Muscle of leg (tissue), 11 donors: ENCODE data around the gene DGKA. TPM values are rescaled to one million over a fixed set of nuclear protein-coding genes. Genes with fewer than 3 reads are reported as not detected.
A peak's percentile ranks its signal among the peaks of the same experiment; 100 is the strongest.
"Not testable (repeated sequence)": the region's sequence is repeated elsewhere in the genome, so short reads cannot be mapped to it uniquely, and the experiment has no call there.

Source experiments
- DNase-seq: peaks from one replicate; pipeline ENCODE4 v3.0.0; 2013
- H3K27ac ChIP-seq: one replicate; pipeline ENCODE4 v1.5.1; 2013; ENCODE audit warnings: mild to moderate bottlenecking, low read length, control low read depth
- H3K27me3 ChIP-seq: one replicate; pipeline ENCODE4 v1.6.1; 2013; ENCODE audit warnings: low read length; ENCODE audit not compliant: control insufficient read depth, insufficient read depth
- H3K36me3 ChIP-seq: one replicate; pipeline ENCODE4 v1.6.1; 2013; ENCODE audit warnings: low read length; ENCODE audit not compliant: control insufficient read depth, insufficient read depth
- H3K4me1 ChIP-seq: one replicate; pipeline ENCODE4 v1.6.1; 2013; ENCODE audit warnings: low read length; ENCODE audit not compliant: control insufficient read depth, insufficient read depth
- H3K4me3 ChIP-seq: one replicate; pipeline ENCODE4 v1.5.1; 2013; ENCODE audit warnings: low read length, control low read depth
- H3K9me3 ChIP-seq: replicated peaks from 2 replicates; pipeline ENCODE4 v1.6.1; 2013; ENCODE audit warnings: low read depth, low read length; ENCODE audit not compliant: control insufficient read depth
- WGBS: methylation state at CpG from one replicate; pipeline ENCODE4 v1.1.5; 2013; ENCODE audit warnings: missing lambda C conversion rate; ENCODE audit not compliant: insufficient coverage; 5-methylcytosine and 5-hydroxymethylcytosine counted together
- polyA plus RNA-seq, 8 donors: library from polyadenylated mRNA; unstranded; fragments of 120-200 nt; gene quantifications; one replicate each; pipeline versions ENCODE4 v1.2.1 to v1.2.3, GENCODE V29; 2013; ENCODE audit warnings: inconsistent platforms in 1 of 8, low replicate concordance in 1 of 8; ENCODE audit not compliant: insufficient read length in 8 of 8, insufficient read depth in 1 of 8
- total RNA-seq: library from RNA; stranded (reverse); fragments of 120-200 nt; gene quantifications from one replicate; pipeline ENCODE4 v1.2.4, GENCODE V29; 2013

Gene DGKA
- total and polyA plus RNA-seq, 9 donors = 10.8 to 29.6 (median 14.8) TPM

- H3K27me3 ChIP-seq, H3K9me3 ChIP-seq, H3K4me1 ChIP-seq, H3K27ac ChIP-seq, DNase-seq, H3K4me3 ChIP-seq: not testable (repeated sequence)
- peaks cover 49% of the 10 kb centered on the region for H3K36me3 ChIP-seq
- no CpG with 5 or more reads among the region's 5 CpGs for WGBS
Measured at GRCh38 chr12:55981882-55982281, 50.9 kb downstream of the DGKA start.

GRCh38 chr12:55982319-55982936, 51.5 kb downstream of the DGKA start:
- peaks cover 2% of the 10 kb centered on the region for H3K4me1 ChIP-seq
- peaks cover 53% of the 10 kb centered on the region for H3K36me3 ChIP-seq
- H3K27ac ChIP-seq = no peak overlapping the region
- H3K4me3 ChIP-seq = no peak overlapping the region
- no peaks in the 10 kb centered on the region for H3K27me3 ChIP-seq
- no CpG with 5 or more reads among the region's 3 CpGs for WGBS
- DNase-seq = no peak
- H3K9me3 ChIP-seq = no peaks in the 10 kb centered on the region

DNA sequence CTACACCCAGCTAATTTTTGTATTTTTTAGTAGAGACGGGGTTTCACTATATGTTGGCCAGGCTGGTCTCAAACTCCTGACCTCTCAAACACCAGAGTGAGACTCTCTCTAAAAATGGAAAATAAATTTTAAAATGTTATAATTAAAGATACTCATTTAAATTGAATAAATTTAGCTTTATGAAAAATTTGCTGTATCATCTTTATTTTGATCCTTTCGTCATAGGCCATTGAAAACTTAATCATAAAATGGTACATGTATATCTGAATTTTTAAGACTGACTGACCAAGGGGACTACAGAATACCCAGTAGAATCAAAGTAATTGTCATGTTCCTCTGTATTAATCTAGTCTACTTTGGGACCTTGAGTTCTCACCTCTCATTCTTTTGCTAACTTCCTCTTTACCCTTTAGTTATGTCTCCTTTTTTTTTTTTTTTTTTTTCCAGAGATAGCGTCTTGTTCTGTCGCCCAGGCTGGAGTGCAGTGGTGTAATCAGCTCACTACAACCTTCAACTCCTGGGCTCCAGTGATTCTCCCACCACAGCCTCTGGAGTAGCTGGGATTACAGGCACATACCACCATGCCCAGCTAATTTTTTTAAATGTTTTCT, 52.4 kb downstream of the DGKA start:
- 63% methylated on average over 2 of the region's 4 CpGs for WGBS
- no peak overlapping the region for H3K27ac ChIP-seq
- no peak overlapping the region for H3K4me3 ChIP-seq
- H3K4me1 ChIP-seq = peaks cover 2% of the 10 kb centered on the region
- no peaks in the 10 kb centered on the region for H3K9me3 ChIP-seq
- H3K27me3 ChIP-seq = no peaks in the 10 kb centered on the region
- H3K36me3 ChIP-seq = peaks cover 57% of the 10 kb centered on the region
- no peak for DNase-seq

GRCh38 chr12:55984861-55985260, 53.9 kb downstream of the DGKA start:
- Histone ChIP-seq H3K9me3 (no peaks in the 10 kb centered on the region), H3K4me3 (no peak overlapping the region), H3K36me3 (peaks cover 62% of the 10 kb centered on the region), H3K27me3 (no peaks in the 10 kb centered on the region), H3K27ac (no peak overlapping the region), H3K4me1 (peaks cover 2% of the 10 kb centered on the region)
- no peak for DNase-seq
- no CpG with 5 or more reads among the region's 2 CpGs for WGBS

DNA sequence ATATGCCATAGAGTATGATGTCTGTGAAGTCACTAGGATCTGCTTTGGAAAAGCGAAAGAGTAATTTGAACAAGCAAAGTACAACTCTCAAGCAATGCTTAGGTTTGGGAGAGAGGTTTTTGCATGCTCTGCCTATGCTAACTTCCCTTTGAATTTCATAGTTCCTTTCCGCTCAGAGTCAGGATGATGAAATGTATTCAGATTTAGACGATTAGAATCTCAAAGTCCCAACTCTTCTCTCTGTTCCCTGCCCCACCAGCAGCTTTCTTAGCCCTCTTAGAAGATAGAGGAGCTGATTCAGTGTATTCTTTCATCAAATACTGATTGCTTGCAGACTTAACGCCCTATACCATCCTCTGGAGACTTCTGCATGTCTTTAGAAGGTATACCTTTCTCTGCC, 54.4 kb downstream of the DGKA start:
- Histone ChIP-seq H3K27ac (no peak overlapping the region), H3K27me3 (no peaks in the 10 kb centered on the region), H3K9me3 (no peaks in the 10 kb centered on the region), H3K4me1 (peaks cover 2% of the 10 kb centered on the region), H3K4me3 (no peak overlapping the region), H3K36me3 (peaks cover 67% of the 10 kb centered on the region)
- no peak for DNase-seq
- no CpG with 5 or more reads among the region's 4 CpGs for WGBS

- H3K4me3 ChIP-seq, H3K27me3 ChIP-seq, H3K4me1 ChIP-seq, H3K9me3 ChIP-seq, DNase-seq: not testable (repeated sequence)
- peak overlapping the region; percentile 8 for H3K27ac ChIP-seq
- H3K36me3 ChIP-seq = peaks cover 70% of the 10 kb centered on the region
- 92% methylated on average over 5 of the region's 7 CpGs for WGBS
Measured at GRCh38 chr12:55985976-55986375, 55.0 kb downstream of the DGKA start.

- no peak overlapping the region for H3K4me3 ChIP-seq
- H3K27ac ChIP-seq = no peak overlapping the region
- peaks cover 77% of the 10 kb centered on the region for H3K36me3 ChIP-seq
- H3K27me3 ChIP-seq = no peaks in the 10 kb centered on the region
- H3K9me3 ChIP-seq = no peaks in the 10 kb centered on the region
- DNase-seq = no peak
- WGBS = 73% methylated on average over 2 of the region's 3 CpGs
- H3K4me1 ChIP-seq = no peaks in the 10 kb centered on the region
Measured at GRCh38 chr12:55991110-55991509, 60.1 kb downstream of the DGKA start.

DNA sequence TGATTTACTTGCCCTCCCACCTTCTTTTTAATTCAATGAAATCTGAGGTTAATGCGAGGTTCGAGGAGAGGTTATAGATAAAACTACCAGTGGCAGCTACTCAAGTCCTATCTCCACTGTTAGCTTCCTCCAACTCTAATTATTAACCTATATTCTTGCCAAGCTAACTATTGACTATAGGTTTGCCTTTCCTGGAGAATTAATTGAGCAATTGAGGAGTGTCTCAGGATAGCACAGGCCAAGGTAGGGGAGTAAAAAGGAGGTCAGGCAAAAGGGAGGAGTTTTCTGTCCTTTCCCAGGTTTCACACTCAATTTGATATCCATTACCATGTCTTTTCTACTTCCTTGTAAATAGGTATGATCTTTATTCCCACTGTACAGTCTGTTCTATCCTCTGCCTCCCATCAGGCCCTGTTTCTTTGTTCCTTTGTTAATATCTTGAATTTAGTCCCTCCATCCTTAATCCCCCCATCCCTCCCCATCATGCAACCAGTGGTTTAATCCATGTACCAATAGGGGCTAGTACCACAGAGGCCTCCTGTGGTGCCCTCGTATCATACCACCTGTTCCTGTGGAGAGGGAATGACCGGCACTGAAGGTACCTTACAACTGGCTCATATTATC, 62.4 kb downstream of the DGKA start:
- H3K36me3 ChIP-seq = peaks cover 58% of the 10 kb centered on the region
- no peaks in the 10 kb centered on the region for H3K27me3 ChIP-seq
- DNase-seq = no peak
- H3K4me1 ChIP-seq = peaks cover 10% of the 10 kb centered on the region
- H3K27ac ChIP-seq = no peak overlapping the region
- WGBS = no CpG with 5 or more reads among the region's 4 CpGs
- no peak overlapping the region for H3K4me3 ChIP-seq
- H3K9me3 ChIP-seq = no peaks in the 10 kb centered on the region

GRCh38 chr12:55995366-55995765, 64.4 kb downstream of the DGKA start:
- DNase-seq = no peak
- Histone ChIP-seq H3K9me3 (no peaks in the 10 kb centered on the region), H3K36me3 (peaks cover 45% of the 10 kb centered on the region), H3K4me3 (no peak overlapping the region), H3K4me1 (peaks cover 10% of the 10 kb centered on the region), H3K27me3 (no peaks in the 10 kb centered on the region), H3K27ac (no peak overlapping the region)
- WGBS = 90% methylated on average over 5 of the region's 8 CpGs

DNA sequence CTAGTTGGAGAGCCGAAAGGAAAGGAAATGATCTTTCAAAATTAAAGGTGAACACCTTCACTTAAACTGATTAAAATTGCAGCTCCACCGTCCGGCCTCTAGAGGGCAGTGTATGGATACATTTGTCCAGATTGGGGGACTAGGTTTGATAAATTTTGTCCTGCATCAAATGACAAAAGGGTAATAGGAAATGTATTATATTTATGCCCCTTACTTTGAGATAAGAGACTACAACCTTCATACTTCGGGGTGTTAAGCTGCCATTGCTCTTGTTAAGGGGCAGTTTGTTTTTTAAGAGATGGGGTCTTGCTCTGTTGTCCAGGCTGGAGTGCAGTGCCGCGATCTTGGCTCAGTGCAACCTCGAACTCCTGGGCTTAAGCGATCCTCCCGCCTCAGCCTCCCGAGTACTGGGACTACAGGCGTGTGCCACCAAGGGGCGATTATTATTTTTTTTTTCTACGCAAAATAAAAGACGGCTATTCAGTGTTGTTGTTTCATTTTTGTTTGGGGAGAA, 65.3 kb downstream of the DGKA start:
- peak overlapping the region; percentile 75 for H3K4me3 ChIP-seq
- no peaks in the 10 kb centered on the region for H3K27me3 ChIP-seq
- H3K27ac ChIP-seq = peak overlapping the region; percentile 94
- peak; percentile 81 for DNase-seq
- H3K36me3 ChIP-seq = peaks cover 36% of the 10 kb centered on the region
- peaks cover 10% of the 10 kb centered on the region for H3K4me1 ChIP-seq
- H3K9me3 ChIP-seq = no peaks in the 10 kb centered on the region
- 44% methylated on average over 7 of the region's 14 CpGs for WGBS
